ENCODE data around the gene MAP2K3.

DNA sequence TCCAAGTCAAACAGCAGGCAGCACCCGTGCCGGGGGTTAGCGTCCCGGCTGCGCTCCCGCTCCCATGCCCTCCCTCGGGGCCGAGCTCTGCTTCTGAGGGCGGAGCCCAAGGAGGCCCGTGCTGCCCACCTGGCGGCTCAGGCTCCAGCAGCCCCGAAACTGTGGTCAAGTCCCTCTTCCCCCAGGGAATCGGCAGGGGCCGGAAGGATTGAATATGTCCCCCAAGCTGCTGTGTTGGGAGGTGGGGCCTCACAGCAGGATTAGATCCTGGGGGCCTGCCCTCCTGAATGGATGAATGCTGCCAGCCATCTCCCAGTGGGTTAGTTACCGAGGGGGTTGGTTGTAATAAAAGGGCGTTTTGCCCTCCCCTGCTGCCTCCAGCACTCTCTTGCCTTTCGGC, 33.9 kb downstream of the MAP2K3 start:
- TF ChIP-seq, protein P1, sequence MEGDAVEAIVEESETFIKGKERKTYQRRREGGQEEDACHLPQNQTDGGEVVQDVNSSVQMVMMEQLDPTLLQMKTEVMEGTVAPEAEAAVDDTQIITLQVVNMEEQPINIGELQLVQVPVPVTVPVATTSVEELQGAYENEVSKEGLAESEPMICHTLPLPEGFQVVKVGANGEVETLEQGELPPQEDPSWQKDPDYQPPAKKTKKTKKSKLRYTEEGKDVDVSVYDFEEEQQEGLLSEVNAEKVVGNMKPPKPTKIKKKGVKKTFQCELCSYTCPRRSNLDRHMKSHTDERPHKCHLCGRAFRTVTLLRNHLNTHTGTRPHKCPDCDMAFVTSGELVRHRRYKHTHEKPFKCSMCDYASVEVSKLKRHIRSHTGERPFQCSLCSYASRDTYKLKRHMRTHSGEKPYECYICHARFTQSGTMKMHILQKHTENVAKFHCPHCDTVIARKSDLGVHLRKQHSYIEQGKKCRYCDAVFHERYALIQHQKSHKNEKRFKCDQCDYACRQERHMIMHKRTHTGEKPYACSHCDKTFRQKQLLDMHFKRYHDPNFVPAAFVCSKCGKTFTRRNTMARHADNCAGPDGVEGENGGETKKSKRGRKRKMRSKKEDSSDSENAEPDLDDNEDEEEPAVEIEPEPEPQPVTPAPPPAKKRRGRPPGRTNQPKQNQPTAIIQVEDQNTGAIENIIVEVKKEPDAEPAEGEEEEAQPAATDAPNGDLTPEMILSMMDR (IDR thresholded peaks at IDR 0.05 in 4 of 5, conservative IDR thresholded peaks at IDR 0.05 in 1 of 5), result no peak
- TF ChIP-seq POLR2A (IDR thresholded peaks at IDR 0.05), result no peak

Data from gastrocnemius medialis (tissue), 4 donors.